GM23338 (cell line): ENCODE data around the gene MAN2A2. TPM values are rescaled to one million over a fixed set of nuclear protein-coding genes. Genes with fewer than 3 reads are reported as not detected.

ENCODE experiments used
- ATAC-seq: fragments of 200-7000 bp; cut with Tn5 transposase; 3 replicates; pipeline ENCODE4 v1.9.1; 2020
- DNase-seq: peaks from one replicate; pipeline ENCODE4 v3.0.0-alpha.2; 2015; ENCODE audit warnings: low spot score
- H2AFZ ChIP-seq: fragments of 200-600 bp; sonication (generic); 2 replicates; pipeline ENCODE4 v1.8.0; 2016; ENCODE audit warnings: antibody characterized with exemption, mild to moderate bottlenecking, moderate library complexity
- H3F3A ChIP-seq: fragments of 200-600 bp; sonication (generic); replicated peaks from 2 replicates; pipeline ENCODE4 v1.8.0; 2017; ENCODE audit warnings: antibody characterized with exemption, mixed run types, low read depth
- H3K27ac ChIP-seq: fragments of 200-600 bp; sonication (generic); 2 replicates; pipeline ENCODE4 v1.6.1; 2016; ENCODE audit warnings: low read depth
- H3K27me3 ChIP-seq: fragments of 200-600 bp; sonication (generic); 2 replicates; pipeline ENCODE4 v1.8.0; 2016; ENCODE audit warnings: mild to moderate bottlenecking, mixed run types, moderate library complexity; ENCODE audit not compliant: insufficient read depth
- H3K36me3 ChIP-seq: fragments of 200-600 bp; sonication (generic); 2 replicates; pipeline ENCODE4 v1.8.0; 2016; ENCODE audit warnings: mild to moderate bottlenecking; ENCODE audit not compliant: insufficient read depth
- H3K4me1 ChIP-seq: fragments of 200-600 bp; sonication (generic); 2 replicates; pipeline ENCODE4 v1.8.0; 2016; ENCODE audit warnings: mild to moderate bottlenecking, moderate library complexity; ENCODE audit not compliant: insufficient read depth
- H3K4me2 ChIP-seq: fragments of 200-600 bp; sonication (generic); 2 replicates; pipeline ENCODE4 v1.7.1; 2017; ENCODE audit warnings: mixed run types
- H3K4me3 ChIP-seq: fragments of 200-600 bp; sonication (generic); 2 replicates; pipeline ENCODE4 v1.6.1; 2016; ENCODE audit warnings: mixed run types
- H3K79me2 ChIP-seq: fragments of 200-600 bp; sonication (generic); replicated peaks from 2 replicates; pipeline ENCODE4 v1.8.0; 2017; ENCODE audit warnings: mild to moderate bottlenecking; ENCODE audit not compliant: insufficient read depth
- H3K9me2 ChIP-seq: fragments of 200-600 bp; sonication (generic); 2 replicates; pipeline ENCODE4 v1.8.0; 2017; ENCODE audit not compliant: insufficient read depth
- H4K20me1 ChIP-seq: fragments of 200-600 bp; sonication (generic); replicated peaks from 2 replicates; pipeline ENCODE4 v1.8.0; 2017; ENCODE audit warnings: mild to moderate bottlenecking; ENCODE audit not compliant: insufficient read depth
- H3K27ac Mint-ChIP-seq: 2 replicates; pipeline ENCODE4 v1.8.0; 2020; ENCODE audit warnings: inconsistent platforms, mild to moderate bottlenecking, moderate library complexity, mixed read lengths
- H3K27me3 Mint-ChIP-seq: 3 replicates; pipeline ENCODE4 v1.8.0; 2022; ENCODE audit warnings: low read depth, mild to moderate bottlenecking, moderate library complexity, mixed read lengths, inconsistent platforms; ENCODE audit not compliant: insufficient read depth, poor library complexity
- H3K36me3 Mint-ChIP-seq: 3 replicates; pipeline ENCODE4 v1.8.0; 2021; ENCODE audit warnings: low read depth, mild to moderate bottlenecking, inconsistent platforms, moderate library complexity, mixed read lengths
- H3K4me1 Mint-ChIP-seq: 3 replicates; pipeline ENCODE4 v1.8.0; 2020; ENCODE audit warnings: mild to moderate bottlenecking, inconsistent platforms, mixed read lengths
- H3K4me3 Mint-ChIP-seq: 3 replicates; pipeline ENCODE4 v1.8.0; 2021; ENCODE audit warnings: moderate library complexity, mild to moderate bottlenecking, inconsistent platforms, mixed read lengths
- H3K9me3 Mint-ChIP-seq: 3 replicates; pipeline ENCODE4 v1.8.0; 2020; ENCODE audit warnings: moderate library complexity, mild to moderate bottlenecking, inconsistent platforms, mixed read lengths
- CREB1 ChIP-seq: fragments of 250-450 bp; sonication (Bioruptor Pico); IDR thresholded peaks from 2 replicates; pipeline ENCODE4 v1.5.0; 2020; ENCODE audit warnings: low read depth, mild to moderate bottlenecking, moderate library complexity
- EZH2 ChIP-seq: fragments of 200-600 bp; sonication (generic); IDR thresholded peaks from one replicate; pipeline ENCODE4 v1.8.0; 2017; ENCODE audit warnings: antibody characterized with exemption, mild to moderate bottlenecking, low read depth; ENCODE audit not compliant: unreplicated experiment
- EZH2phosphoT487 ChIP-seq: fragments of 200-600 bp; sonication (generic); IDR thresholded peaks from one replicate; pipeline ENCODE4 v1.8.1; 2018; ENCODE audit warnings: antibody characterized with exemption; ENCODE audit not compliant: unreplicated experiment
- JUNB ChIP-seq: IDR thresholded peaks from one replicate; pipeline ENCODE4 v1.6.1; 2016; ENCODE audit warnings: antibody characterized with exemption; ENCODE audit not compliant: unreplicated experiment
- NANOG ChIP-seq: IDR thresholded peaks from 2 replicates; pipeline ENCODE4 v1.6.1; 2016; ENCODE audit warnings: antibody characterized with exemption, borderline replicate concordance
- STAT1 ChIP-seq: IDR thresholded peaks from one replicate; pipeline ENCODE4 v1.6.1; 2016; ENCODE audit warnings: antibody characterized with exemption; ENCODE audit not compliant: unreplicated experiment
- ZNF114 ChIP-seq: fragments of 250-450 bp; sonication (Bioruptor Pico); IDR thresholded peaks from 2 replicates; pipeline ENCODE4 v1.5.0; 2020; ENCODE audit warnings: mild to moderate bottlenecking, moderate library complexity
- polyA plus RNA-seq: library from polyadenylated mRNA; unstranded; fragments of >200 nt; fragmentation: Nextera tagmentation; extraction: Ambion mirVana; gene quantifications from 2 replicates; pipeline ENCODE4 v1.2.1, GENCODE V29; 2016
- total RNA-seq: library from RNA; depleted of rRNA; stranded (reverse); fragments of >200 nt; shearing (Covaris generic); gene quantifications from 2 replicates; pipeline ENCODE4 v1.2.3, GENCODE V29; 2014
- TF ChIP-seq, protein P1 (sequence below): fragments of 250-450 bp; sonication (Bioruptor Pico); IDR thresholded peaks from 2 replicates; pipeline ENCODE4 v1.5.0; 2020; ENCODE audit warnings: mild to moderate bottlenecking, moderate library complexity
- TF ChIP-seq, protein P2 (sequence below), 2 experiments: fragments of 200-600 bp in 1 of 2; sonication (generic) in 1 of 2; conservative IDR thresholded peaks; 2 replicates each; pipeline versions ENCODE4 v1.5.1 to v1.6.1; 2016 to 2017; ENCODE audit warnings: antibody characterized with exemption in 2 of 2, low read depth in 2 of 2, mild to moderate bottlenecking in 2 of 2, moderate library complexity in 1 of 2
- TF ChIP-seq, protein P3 (sequence below): IDR thresholded peaks from one replicate; pipeline ENCODE4 v1.6.1; 2018; ENCODE audit warnings: antibody characterized with exemption; ENCODE audit not compliant: unreplicated experiment

MAN2A2 gene
- total and polyA plus RNA-seq, 2 experiments from 2014 or later, result 8.2 to 17.1 TPM

DNA sequence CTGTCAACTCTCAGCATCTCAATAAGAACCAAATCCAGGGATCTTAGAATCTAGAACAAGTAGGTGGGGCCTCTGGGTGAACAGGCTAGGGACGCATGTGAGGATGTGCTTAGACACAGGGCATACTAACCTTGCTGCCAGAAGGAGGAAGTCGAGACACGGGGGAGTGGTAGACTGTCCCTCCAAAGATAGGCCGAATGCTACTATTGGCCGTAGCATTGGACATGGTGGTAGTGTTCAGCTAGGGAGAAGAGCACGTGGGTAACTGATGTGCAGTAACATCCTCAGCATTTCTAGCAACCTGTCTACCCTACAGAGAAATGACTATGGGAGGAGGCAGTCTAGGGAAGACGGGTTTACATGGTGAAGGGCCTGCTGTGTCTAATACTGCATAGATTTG is 67.2 kb downstream of the MAN2A2 start (continued):
- TF ChIP-seq, protein P1, sequence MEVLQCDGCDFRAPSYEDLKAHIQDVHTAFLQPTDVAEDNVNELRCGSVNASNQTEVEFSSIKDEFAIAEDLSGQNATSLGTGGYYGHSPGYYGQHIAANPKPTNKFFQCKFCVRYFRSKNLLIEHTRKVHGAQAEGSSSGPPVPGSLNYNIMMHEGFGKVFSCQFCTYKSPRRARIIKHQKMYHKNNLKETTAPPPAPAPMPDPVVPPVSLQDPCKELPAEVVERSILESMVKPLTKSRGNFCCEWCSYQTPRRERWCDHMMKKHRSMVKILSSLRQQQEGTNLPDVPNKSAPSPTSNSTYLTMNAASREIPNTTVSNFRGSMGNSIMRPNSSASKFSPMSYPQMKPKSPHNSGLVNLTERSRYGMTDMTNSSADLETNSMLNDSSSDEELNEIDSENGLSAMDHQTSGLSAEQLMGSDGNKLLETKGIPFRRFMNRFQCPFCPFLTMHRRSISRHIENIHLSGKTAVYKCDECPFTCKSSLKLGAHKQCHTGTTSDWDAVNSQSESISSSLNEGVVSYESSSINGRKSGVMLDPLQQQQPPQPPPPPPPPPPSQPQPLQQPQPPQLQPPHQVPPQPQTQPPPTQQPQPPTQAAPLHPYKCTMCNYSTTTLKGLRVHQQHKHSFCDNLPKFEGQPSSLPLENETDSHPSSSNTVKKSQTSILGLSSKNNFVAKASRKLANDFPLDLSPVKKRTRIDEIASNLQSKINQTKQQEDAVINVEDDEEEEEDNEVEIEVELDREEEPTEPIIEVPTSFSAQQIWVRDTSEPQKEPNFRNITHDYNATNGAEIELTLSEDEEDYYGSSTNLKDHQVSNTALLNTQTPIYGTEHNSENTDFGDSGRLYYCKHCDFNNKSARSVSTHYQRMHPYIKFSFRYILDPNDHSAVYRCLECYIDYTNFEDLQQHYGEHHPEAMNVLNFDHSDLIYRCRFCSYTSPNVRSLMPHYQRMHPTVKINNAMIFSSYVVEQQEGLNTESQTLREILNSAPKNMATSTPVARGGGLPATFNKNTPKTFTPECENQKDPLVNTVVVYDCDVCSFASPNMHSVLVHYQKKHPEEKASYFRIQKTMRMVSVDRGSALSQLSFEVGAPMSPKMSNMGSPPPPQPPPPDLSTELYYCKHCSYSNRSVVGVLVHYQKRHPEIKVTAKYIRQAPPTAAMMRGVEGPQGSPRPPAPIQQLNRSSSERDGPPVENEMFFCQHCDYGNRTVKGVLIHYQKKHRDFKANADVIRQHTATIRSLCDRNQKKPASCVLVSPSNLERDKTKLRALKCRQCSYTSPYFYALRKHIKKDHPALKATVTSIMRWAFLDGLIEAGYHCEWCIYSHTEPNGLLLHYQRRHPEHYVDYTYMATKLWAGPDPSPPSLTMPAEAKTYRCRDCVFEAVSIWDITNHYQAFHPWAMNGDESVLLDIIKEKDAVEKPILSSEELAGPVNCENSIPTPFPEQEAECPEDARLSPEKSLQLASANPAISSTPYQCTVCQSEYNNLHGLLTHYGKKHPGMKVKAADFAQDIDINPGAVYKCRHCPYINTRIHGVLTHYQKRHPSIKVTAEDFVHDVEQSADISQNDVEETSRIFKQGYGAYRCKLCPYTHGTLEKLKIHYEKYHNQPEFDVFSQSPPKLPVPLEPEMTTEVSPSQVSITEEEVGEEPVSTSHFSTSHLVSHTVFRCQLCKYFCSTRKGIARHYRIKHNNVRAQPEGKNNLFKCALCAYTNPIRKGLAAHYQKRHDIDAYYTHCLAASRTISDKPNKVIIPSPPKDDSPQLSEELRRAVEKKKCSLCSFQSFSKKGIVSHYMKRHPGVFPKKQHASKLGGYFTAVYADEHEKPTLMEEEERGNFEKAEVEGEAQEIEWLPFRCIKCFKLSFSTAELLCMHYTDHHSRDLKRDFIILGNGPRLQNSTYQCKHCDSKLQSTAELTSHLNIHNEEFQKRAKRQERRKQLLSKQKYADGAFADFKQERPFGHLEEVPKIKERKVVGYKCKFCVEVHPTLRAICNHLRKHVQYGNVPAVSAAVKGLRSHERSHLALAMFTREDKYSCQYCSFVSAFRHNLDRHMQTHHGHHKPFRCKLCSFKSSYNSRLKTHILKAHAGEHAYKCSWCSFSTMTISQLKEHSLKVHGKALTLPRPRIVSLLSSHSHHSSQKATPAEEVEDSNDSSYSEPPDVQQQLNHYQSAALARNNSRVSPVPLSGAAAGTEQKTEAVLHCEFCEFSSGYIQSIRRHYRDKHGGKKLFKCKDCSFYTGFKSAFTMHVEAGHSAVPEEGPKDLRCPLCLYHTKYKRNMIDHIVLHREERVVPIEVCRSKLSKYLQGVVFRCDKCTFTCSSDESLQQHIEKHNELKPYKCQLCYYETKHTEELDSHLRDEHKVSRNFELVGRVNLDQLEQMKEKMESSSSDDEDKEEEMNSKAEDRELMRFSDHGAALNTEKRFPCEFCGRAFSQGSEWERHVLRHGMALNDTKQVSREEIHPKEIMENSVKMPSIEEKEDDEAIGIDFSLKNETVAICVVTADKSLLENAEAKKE (CRISPR knock-in tag), result no peak
- TF ChIP-seq NANOG, result no peak

DNA sequence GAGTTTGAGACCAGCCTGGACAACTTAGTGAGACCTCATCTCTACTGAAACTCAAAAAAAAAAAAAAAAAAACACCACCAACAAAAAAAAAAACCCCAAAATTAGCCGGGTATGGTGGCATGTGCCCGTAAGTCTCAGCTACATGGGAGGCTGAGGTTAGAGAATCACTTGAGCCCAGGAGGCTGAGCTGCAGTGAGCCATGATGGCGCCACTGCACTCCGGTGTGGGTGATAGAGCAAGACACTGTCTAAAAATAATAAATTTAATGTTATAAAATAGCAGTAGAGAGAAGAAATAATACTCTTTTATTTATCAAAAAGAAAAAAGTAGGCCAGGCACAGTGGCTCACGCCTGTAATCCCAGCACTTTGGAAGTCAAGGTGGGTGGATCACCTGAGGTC is 69.0 kb downstream of the MAN2A2 start:
- Histone ChIP-seq H3K4me1 (no peaks in the 10 kb centered on the region), H3F3A (peaks cover 11% of the 10 kb centered on the region; the same call in 1 of the 2 replicates), H3K27me3 (no peaks in the 10 kb centered on the region), H3K9me2 (no peaks in the 10 kb centered on the region), H3K4me3 (no peak overlapping the region), H3K79me2 (no peaks in the 10 kb centered on the region), H3K4me2 (no peak overlapping the region), H2AFZ (no peak overlapping the region), H4K20me1 (peaks cover 17% of the 10 kb centered on the region), H3K27ac (no peak overlapping the region), H3K36me3 (peaks cover 84% of the 10 kb centered on the region)
- Mint-ChIP-seq H3K4me3 (no peak overlapping the region), H3K36me3 (peaks cover 79% of the 10 kb centered on the region), H3K9me3 (no peaks in the 10 kb centered on the region), H3K27ac (no peak overlapping the region), H3K27me3 (peaks cover 3% of the 10 kb centered on the region), H3K4me1 (no peaks in the 10 kb centered on the region)
- ATAC-seq (no peak), DNase-seq (no peak)
- TF ChIP-seq ZNF114 (CRISPR knock-in tag), result no peak
- no peak for TF ChIP-seq EZH2phosphoT487
- TF ChIP-seq STAT1, result no peak
- no peak for TF ChIP-seq CREB1 (CRISPR knock-in tag)
- TF ChIP-seq, protein P2, sequence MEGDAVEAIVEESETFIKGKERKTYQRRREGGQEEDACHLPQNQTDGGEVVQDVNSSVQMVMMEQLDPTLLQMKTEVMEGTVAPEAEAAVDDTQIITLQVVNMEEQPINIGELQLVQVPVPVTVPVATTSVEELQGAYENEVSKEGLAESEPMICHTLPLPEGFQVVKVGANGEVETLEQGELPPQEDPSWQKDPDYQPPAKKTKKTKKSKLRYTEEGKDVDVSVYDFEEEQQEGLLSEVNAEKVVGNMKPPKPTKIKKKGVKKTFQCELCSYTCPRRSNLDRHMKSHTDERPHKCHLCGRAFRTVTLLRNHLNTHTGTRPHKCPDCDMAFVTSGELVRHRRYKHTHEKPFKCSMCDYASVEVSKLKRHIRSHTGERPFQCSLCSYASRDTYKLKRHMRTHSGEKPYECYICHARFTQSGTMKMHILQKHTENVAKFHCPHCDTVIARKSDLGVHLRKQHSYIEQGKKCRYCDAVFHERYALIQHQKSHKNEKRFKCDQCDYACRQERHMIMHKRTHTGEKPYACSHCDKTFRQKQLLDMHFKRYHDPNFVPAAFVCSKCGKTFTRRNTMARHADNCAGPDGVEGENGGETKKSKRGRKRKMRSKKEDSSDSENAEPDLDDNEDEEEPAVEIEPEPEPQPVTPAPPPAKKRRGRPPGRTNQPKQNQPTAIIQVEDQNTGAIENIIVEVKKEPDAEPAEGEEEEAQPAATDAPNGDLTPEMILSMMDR (conservative IDR thresholded peaks at IDR 0.05; ENCODE audit: low read depth in 2 of 2), result no peak
- TF ChIP-seq EZH2, result no peak
- no peak for TF ChIP-seq JUNB
- TF ChIP-seq, protein P3, sequence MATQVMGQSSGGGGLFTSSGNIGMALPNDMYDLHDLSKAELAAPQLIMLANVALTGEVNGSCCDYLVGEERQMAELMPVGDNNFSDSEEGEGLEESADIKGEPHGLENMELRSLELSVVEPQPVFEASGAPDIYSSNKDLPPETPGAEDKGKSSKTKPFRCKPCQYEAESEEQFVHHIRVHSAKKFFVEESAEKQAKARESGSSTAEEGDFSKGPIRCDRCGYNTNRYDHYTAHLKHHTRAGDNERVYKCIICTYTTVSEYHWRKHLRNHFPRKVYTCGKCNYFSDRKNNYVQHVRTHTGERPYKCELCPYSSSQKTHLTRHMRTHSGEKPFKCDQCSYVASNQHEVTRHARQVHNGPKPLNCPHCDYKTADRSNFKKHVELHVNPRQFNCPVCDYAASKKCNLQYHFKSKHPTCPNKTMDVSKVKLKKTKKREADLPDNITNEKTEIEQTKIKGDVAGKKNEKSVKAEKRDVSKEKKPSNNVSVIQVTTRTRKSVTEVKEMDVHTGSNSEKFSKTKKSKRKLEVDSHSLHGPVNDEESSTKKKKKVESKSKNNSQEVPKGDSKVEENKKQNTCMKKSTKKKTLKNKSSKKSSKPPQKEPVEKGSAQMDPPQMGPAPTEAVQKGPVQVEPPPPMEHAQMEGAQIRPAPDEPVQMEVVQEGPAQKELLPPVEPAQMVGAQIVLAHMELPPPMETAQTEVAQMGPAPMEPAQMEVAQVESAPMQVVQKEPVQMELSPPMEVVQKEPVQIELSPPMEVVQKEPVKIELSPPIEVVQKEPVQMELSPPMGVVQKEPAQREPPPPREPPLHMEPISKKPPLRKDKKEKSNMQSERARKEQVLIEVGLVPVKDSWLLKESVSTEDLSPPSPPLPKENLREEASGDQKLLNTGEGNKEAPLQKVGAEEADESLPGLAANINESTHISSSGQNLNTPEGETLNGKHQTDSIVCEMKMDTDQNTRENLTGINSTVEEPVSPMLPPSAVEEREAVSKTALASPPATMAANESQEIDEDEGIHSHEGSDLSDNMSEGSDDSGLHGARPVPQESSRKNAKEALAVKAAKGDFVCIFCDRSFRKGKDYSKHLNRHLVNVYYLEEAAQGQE, result no peak
